GM06990 (cell line): ENCODE measurements around the gene TRIP11.

Source experiments
- DNase-seq: peaks from one replicate; pipeline ENCODE4 v3.0.0-alpha.2; 2011; ENCODE audit not compliant: insufficient read length; ENCODE audit errors: extremely low read depth
- H3K27me3 ChIP-seq: replicated peaks from 2 replicates; pipeline ENCODE4 v1.6.0; 2011; ENCODE audit warnings: low read length; ENCODE audit not compliant: control insufficient read depth, insufficient read depth
- H3K36me3 ChIP-seq: 2 replicates; pipeline ENCODE4 v1.5.1; 2011; ENCODE audit warnings: low read length; ENCODE audit not compliant: control insufficient read depth, insufficient read depth
- H3K4me3 ChIP-seq: replicated peaks from 2 replicates; pipeline ENCODE4 v1.5.1; 2011; ENCODE audit warnings: low read depth, mild to moderate bottlenecking, control low read depth, low read length
- TF ChIP-seq, protein P1 (sequence below): IDR thresholded peaks from 2 replicates; pipeline ENCODE4 v1.5.1; 2011; ENCODE audit warnings: low read length, control low read depth, mild to moderate bottlenecking, inconsistent platforms; ENCODE audit not compliant: insufficient read depth, poor library complexity, severe bottlenecking

The TRIP11 gene

DNA sequence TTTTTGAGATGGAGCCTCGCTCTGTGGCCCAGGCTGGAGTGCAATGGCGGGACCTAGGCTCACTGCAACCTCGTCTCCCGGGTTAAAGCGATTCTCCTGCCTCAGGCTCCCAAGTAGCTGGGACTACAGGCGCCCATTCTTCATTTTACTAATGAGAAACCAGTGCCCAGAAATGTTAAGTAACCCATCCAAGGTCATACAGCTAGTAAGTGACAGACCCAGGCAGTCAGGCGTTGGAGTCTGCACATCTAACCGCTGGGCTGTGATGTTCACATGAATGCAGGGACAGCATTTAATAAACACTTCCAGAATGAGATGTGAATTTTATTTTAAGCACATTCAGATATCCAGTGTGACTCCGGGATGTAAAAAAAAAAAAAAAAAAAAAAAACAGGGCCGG lies 1.3 kb upstream of the TRIP11 start:
- no peak for DNase-seq
- H3K4me3 ChIP-seq, result peak overlapping the region; percentile 79
- H3K27me3 ChIP-seq, result no peaks in the 10 kb centered on the region
- H3K36me3 ChIP-seq, result no peaks in the 10 kb centered on the region
- TF ChIP-seq, protein P1, sequence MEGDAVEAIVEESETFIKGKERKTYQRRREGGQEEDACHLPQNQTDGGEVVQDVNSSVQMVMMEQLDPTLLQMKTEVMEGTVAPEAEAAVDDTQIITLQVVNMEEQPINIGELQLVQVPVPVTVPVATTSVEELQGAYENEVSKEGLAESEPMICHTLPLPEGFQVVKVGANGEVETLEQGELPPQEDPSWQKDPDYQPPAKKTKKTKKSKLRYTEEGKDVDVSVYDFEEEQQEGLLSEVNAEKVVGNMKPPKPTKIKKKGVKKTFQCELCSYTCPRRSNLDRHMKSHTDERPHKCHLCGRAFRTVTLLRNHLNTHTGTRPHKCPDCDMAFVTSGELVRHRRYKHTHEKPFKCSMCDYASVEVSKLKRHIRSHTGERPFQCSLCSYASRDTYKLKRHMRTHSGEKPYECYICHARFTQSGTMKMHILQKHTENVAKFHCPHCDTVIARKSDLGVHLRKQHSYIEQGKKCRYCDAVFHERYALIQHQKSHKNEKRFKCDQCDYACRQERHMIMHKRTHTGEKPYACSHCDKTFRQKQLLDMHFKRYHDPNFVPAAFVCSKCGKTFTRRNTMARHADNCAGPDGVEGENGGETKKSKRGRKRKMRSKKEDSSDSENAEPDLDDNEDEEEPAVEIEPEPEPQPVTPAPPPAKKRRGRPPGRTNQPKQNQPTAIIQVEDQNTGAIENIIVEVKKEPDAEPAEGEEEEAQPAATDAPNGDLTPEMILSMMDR, result no peak

DNA sequence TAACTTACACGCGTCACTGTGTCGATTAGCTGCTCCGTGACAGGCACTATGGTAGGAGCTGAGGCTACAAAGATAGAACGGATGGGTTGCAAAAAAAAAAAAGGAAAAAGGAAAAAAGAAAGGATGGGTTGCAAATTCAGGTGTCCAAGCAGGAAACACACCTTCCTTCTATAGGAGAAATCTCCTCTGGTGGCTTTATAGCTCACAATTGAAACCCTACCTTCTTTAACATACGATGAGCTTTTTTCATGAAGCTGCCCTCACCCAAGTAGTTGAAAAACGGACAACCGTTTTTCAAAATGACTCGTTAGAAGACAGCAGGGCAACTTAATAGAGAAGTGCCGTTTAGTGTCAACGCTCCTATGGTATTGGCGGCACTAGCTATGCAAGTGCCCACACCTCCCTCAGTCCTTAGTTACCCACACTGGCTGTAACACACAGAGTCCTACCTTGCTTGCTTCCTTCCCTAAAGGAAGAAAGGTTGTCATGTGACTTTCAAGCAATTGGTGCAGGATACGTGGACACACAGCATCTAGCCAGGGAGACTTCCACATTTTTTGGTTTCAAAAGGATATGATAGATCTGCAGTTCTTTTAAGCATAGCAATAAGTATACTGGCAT lies 682 bp upstream of the TRIP11 start:
- no peak for DNase-seq

DNA sequence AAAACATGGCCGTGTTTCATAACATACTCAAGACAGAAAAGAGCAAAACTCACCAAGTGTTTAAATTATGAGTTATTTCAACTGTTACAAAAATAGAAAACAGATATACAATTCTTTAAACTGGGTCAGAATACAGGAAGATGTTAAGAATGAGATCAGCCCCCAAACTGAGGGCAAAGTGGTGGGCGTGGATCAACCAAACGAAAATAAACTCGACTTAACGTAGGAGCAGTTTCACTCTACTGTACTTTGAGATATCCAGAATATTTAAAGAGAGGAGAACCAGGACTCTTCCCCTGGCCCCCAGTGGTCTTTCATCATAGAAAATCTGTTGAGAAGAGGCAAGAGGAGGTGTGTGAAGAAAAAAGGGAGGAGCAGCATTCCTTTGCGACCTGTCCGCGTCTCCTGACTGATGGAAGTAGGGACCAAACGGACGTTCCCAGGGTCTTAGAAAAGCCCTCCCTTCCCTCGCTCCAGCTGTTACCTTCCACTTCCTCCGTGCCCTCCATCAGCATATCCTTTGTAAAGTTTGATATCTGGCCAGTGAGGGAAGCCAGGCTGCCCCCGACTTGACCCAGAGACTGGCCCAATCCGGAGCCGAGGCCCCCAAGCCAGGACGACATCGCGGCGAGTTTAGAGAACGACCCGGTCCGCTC lies 668 bp downstream of the TRIP11 start:
- Histone ChIP-seq H3K4me3 (peak overlapping the region; percentile 79), H3K27me3 (no peaks in the 10 kb centered on the region), H3K36me3 (no peaks in the 10 kb centered on the region)
- no peak for DNase-seq
- TF ChIP-seq, protein P1, result no peak

More for the DNA sequence above, 682 bp upstream of the TRIP11 start:
- Histone ChIP-seq H3K4me3 (peak overlapping the region; percentile 79), H3K36me3 (no peaks in the 10 kb centered on the region), H3K27me3 (no peaks in the 10 kb centered on the region)
- TF ChIP-seq, protein P1, result no peak

DNA sequence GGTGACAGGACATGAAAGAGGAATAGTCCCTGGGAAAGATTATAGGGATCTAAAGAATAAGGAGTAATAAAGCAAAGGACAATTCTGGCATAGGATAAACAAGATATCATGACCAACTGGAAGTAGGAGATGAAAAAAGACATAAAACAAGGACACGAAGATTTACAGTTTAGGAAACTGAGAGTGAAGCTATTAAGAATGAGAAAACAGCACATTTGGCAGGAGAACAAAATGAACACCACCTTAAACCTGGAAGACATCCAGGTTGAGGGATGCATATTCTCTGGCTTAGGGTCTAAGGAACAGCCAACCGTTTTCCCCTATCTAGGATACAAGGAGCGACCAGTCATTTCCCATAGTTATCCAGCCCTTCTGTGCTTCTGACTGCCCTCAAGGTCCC lies 1.9 kb downstream of the TRIP11 start:
- DNase-seq, result no peak
- no peaks in the 10 kb centered on the region for H3K36me3 ChIP-seq
- TF ChIP-seq, protein P1, result no peak
- H3K4me3 ChIP-seq, result peak overlapping the region; percentile 79
- no peaks in the 10 kb centered on the region for H3K27me3 ChIP-seq

DNA sequence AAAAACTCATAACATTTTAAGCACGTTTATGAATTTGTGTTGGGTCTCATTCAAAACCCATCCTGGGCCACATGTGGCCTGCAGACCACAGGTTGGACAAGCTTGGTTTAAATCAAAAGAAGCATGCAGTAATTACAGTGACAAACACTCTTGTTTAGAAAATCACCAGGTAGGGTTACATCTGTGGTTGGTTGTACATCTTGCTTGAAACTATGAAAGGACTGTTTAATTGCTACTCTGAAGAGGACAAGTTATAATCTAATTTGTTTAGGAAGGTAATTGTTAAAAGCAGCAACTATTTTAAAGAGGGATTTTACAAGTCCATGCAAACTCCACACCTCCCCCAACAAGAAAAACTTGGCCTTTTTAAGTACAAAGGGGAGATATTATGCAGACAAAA lies 4.0 kb downstream of the TRIP11 start:
- Histone ChIP-seq H3K36me3 (no peaks in the 10 kb centered on the region), H3K27me3 (no peaks in the 10 kb centered on the region), H3K4me3 (no peak overlapping the region)
- no peak for DNase-seq
- TF ChIP-seq, protein P1, result no peak
